PC-9 (cell line): Measurements from ENCODE around the gene KCNJ16. TPM values are rescaled to one million over a fixed set of nuclear protein-coding genes. Genes with fewer than 3 reads are reported as not detected.

Experiments used
- BruUV-seq: library from RNA; stranded (reverse); fragments of 400-500 nt; replicated peaks from 2 replicates; lab custom pipeline; 2021; lab: Mats Ljungman, UMichigan
- CTCF ChIA-PET: fragments of 300-600 bp; sonication (Branson Sonifier 250); formaldehyde crosslinking; loops from one replicate; lab custom pipeline; 2022; ENCODE audit warnings: antibody characterized with exemption; lab: Charles Lee
- POLR2A ChIA-PET: fragments of 300-600 bp; sonication (Branson Sonifier 250); formaldehyde crosslinking; loops from one replicate; lab custom pipeline; 2022; ENCODE audit warnings: antibody characterized with exemption; ENCODE audit not compliant: unreplicated experiment; lab: Charles Lee
- DNase-seq, 2 experiments: peaks; one replicate each; pipeline versions ENCODE4 v3.0.0 to v3.0.0-alpha.2; 2015 to 2022; ENCODE audit warnings: mixed read lengths in 1 of 2
- H2AFZ ChIP-seq: fragments of 200-600 bp; sonication (generic); 2 replicates; pipeline ENCODE4 v1.8.1; 2017; ENCODE audit warnings: antibody characterized with exemption
- H3F3A ChIP-seq: fragments of 200-600 bp; sonication (generic); 2 replicates; pipeline ENCODE4 v1.8.1; 2017; ENCODE audit warnings: antibody characterized with exemption, mild to moderate bottlenecking, low read depth; ENCODE audit not compliant: insufficient read depth
- H3K27ac ChIP-seq: fragments of 200-600 bp; sonication (generic); 2 replicates; pipeline ENCODE4 v1.6.1; 2016; ENCODE audit warnings: mixed run types
- H3K27me3 ChIP-seq: fragments of 200-600 bp; sonication (generic); 2 replicates; pipeline ENCODE4 v1.6.1; 2016; ENCODE audit warnings: low read depth, mixed run types; ENCODE audit not compliant: insufficient read depth
- H3K36me3 ChIP-seq: fragments of 200-600 bp; sonication (generic); 2 replicates; pipeline ENCODE4 v1.6.1; 2016; ENCODE audit warnings: low read depth, mixed run types
- H3K4me1 ChIP-seq: fragments of 200-600 bp; sonication (generic); replicated peaks from 2 replicates; pipeline ENCODE4 v1.6.1; 2016; ENCODE audit warnings: mixed run types; ENCODE audit not compliant: insufficient read depth
- H3K4me2 ChIP-seq: fragments of 200-600 bp; sonication (generic); 2 replicates; pipeline ENCODE4 v1.6.1; 2017; ENCODE audit warnings: mixed run types
- H3K4me3 ChIP-seq: fragments of 200-600 bp; sonication (generic); 2 replicates; pipeline ENCODE4 v1.6.1; 2016; ENCODE audit warnings: mixed run types
- H3K79me2 ChIP-seq: fragments of 200-600 bp; sonication (generic); 2 replicates; pipeline ENCODE4 v1.6.1; 2017; ENCODE audit warnings: low read depth, mixed run types
- H3K9me2 ChIP-seq: fragments of 200-600 bp; sonication (generic); 2 replicates; pipeline ENCODE4 v1.8.1; 2017; ENCODE audit warnings: mild to moderate bottlenecking; ENCODE audit not compliant: insufficient read depth
- H3K9me3 ChIP-seq: fragments of 200-600 bp; sonication (generic); 2 replicates; pipeline ENCODE4 v1.8.1; 2016; ENCODE audit warnings: low read depth; ENCODE audit not compliant: insufficient read depth
- H4K20me1 ChIP-seq: fragments of 200-600 bp; sonication (generic); 2 replicates; pipeline ENCODE4 v1.8.1; 2017; ENCODE audit not compliant: insufficient read depth
- EZH2 ChIP-seq: fragments of 200-600 bp; sonication (generic); IDR thresholded peaks from 2 replicates; pipeline ENCODE4 v1.8.0; 2017; ENCODE audit warnings: antibody characterized with exemption, low read depth
- intact Hi-C: fragments of 100-400 bp; cut with micrococcal nuclease; formaldehyde crosslinking; loops from one replicate; pipeline ENCODE4 v1.10.0; 2022; ENCODE audit not compliant: unreplicated experiment
- total RNA-seq: library from RNA; stranded (reverse); gene quantifications from 2 replicates; pipeline ENCODE4 v1.2.3, GENCODE V29; 2021
- TF ChIP-seq, protein P1 (sequence below): fragments of 200-600 bp; sonication (generic); conservative IDR thresholded peaks from 2 replicates; pipeline ENCODE4 v1.6.1; 2017; ENCODE audit warnings: mixed run types, antibody characterized with exemption, mild to moderate bottlenecking, moderate library complexity

The KCNJ16 gene
- total RNA-seq, 1 experiment from 2014 or later, result not detected

DNA sequence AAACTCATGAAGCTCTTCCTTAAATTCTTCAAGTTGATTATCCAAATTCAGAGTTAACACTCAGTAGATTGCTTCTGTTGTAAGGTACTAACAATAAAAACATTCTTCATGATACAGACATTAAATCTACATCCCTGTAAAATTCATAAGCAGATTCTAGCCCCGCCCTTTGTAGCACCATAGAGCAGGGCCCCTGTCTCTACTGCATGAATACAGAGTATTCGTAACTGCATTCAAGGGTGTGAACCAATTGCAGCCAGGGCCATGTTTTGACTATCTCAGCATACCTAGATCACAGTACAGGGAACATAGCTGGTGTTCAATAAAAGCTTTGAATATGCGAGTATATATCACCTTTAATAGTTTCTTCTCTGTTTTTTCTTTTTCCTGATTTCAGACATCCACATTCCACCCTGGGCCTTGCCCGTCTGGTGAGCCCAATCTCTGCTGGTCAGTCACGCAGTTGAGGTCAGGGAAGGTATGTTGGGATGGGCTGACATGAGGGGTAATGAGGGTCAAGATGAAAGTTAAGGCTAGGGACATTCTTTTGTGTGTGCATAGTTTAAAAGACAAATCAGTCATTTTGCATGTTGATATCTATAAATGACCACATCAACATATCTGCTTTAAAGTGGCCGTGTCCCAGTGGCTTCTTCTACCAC lies 33.0 kb downstream of the KCNJ16 start:
- intact Hi-C loops, result no loop called here

DNA sequence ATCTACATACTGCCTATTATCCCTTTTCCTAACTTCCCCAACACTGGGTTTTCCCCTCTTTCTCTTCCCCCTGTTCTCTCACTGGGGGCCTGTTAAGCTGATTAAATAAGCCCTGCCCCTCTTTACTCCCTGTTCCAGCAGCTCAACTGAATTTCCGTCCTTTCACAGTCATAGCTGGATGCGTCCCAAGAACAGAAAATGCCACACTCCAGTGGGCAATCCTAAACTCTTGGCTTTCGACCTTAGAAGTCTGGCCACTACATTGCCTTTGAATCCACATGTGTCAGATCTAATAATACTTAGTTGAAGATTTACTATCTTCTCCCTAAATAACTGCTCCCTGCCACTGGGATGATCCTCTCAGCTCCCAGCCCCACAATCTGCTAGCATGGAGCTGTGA lies 34.5 kb downstream of the KCNJ16 start:
- POLR2A ChIA-PET, result no interaction called here
- Histone ChIP-seq H3K4me1 (no peaks in the 10 kb centered on the region), H2AFZ (no peak overlapping the region), H3K9me3 (no peaks in the 10 kb centered on the region), H3K9me2 (no peaks in the 10 kb centered on the region), H3K4me3 (no peak overlapping the region), H3K27me3 (no peaks in the 10 kb centered on the region), H3K79me2 (no peaks in the 10 kb centered on the region), H4K20me1 (no peaks in the 10 kb centered on the region), H3F3A (no peaks in the 10 kb centered on the region), H3K27ac (no peak overlapping the region), H3K36me3 (no peaks in the 10 kb centered on the region), H3K4me2 (no peak overlapping the region)
- intact Hi-C loops, result no loop called here
- no TSS peak for BruUV-seq
- TF ChIP-seq EZH2, result no peak
- TF ChIP-seq, protein P1, sequence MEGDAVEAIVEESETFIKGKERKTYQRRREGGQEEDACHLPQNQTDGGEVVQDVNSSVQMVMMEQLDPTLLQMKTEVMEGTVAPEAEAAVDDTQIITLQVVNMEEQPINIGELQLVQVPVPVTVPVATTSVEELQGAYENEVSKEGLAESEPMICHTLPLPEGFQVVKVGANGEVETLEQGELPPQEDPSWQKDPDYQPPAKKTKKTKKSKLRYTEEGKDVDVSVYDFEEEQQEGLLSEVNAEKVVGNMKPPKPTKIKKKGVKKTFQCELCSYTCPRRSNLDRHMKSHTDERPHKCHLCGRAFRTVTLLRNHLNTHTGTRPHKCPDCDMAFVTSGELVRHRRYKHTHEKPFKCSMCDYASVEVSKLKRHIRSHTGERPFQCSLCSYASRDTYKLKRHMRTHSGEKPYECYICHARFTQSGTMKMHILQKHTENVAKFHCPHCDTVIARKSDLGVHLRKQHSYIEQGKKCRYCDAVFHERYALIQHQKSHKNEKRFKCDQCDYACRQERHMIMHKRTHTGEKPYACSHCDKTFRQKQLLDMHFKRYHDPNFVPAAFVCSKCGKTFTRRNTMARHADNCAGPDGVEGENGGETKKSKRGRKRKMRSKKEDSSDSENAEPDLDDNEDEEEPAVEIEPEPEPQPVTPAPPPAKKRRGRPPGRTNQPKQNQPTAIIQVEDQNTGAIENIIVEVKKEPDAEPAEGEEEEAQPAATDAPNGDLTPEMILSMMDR, result no peak
- CTCF ChIA-PET, result no interaction called here
- DNase-seq, result no peak

More for the DNA sequence above, 33.0 kb downstream of the KCNJ16 start:
- no peak for TF ChIP-seq EZH2
- TF ChIP-seq, protein P1, result no peak
- Histone ChIP-seq H3K27ac (no peak overlapping the region), H3K36me3 (no peaks in the 10 kb centered on the region), H2AFZ (no peak overlapping the region), H3K79me2 (no peaks in the 10 kb centered on the region), H4K20me1 (no peaks in the 10 kb centered on the region), H3K4me2 (no peak overlapping the region), H3K9me2 (no peaks in the 10 kb centered on the region), H3F3A (no peaks in the 10 kb centered on the region), H3K4me3 (no peak overlapping the region), H3K27me3 (no peaks in the 10 kb centered on the region), H3K4me1 (no peaks in the 10 kb centered on the region), H3K9me3 (no peaks in the 10 kb centered on the region)
- ChIA-PET CTCF (interaction anchor here (0.6 kb wide), 1 partner anchor 27 kb away, joined by 3 read pairs; no protein-coding TSS in a partner anchor), POLR2A (no interaction called here)
- BruUV-seq, result no TSS peak
- no peak for DNase-seq

DNA sequence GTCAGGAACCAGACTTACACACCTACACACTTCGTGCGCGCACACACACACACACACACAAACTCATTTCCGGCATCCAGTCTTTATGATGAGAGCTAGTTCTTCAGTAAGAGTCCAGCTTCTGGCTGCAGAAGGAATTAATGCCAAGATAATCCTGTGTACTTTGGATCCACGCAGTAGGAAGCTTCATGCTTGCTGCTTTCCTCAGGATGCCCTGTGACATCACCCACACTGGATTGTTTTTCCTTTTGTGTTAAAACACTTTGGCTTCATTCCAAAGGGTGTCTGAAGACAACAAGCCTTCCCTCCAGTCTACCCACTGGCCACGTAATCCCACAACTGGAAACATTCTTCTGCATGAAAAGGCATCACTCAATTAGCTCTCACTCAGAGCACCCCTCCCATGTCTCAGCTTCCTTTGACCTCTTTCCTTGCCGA lies 35.4 kb downstream of the KCNJ16 start:
- H3K4me3 ChIP-seq, result no peak overlapping the region
- TF ChIP-seq EZH2, result no peak
- TF ChIP-seq, protein P1, result no peak
- no peaks in the 10 kb centered on the region for H4K20me1 ChIP-seq
- H3K4me1 ChIP-seq, result no peaks in the 10 kb centered on the region
- H3K27me3 ChIP-seq, result no peaks in the 10 kb centered on the region
- H3K36me3 ChIP-seq, result no peaks in the 10 kb centered on the region
- no peaks in the 10 kb centered on the region for H3K9me3 ChIP-seq
- no peaks in the 10 kb centered on the region for H3K9me2 ChIP-seq
- no peaks in the 10 kb centered on the region for H3F3A ChIP-seq
- H3K4me2 ChIP-seq, result no peak overlapping the region
- no peak overlapping the region for H2AFZ ChIP-seq
- no peak overlapping the region for H3K27ac ChIP-seq
- CTCF ChIA-PET, result no interaction called here
- POLR2A ChIA-PET, result no interaction called here
- BruUV-seq, result no TSS peak
- DNase-seq, result no peak
- no peaks in the 10 kb centered on the region for H3K79me2 ChIP-seq
- intact Hi-C loops, result no loop called here
